ENCODE measurements around the gene TFCP2L1. TPM values are rescaled to one million over a fixed set of nuclear protein-coding genes. Genes with fewer than 3 reads are reported as not detected.
"Not testable (repeated sequence)": the region's sequence is repeated elsewhere in the genome, so short reads cannot be mapped to it uniquely, and the experiment has no call there.

The TFCP2L1 gene
- under 1 TPM; 0.03 to 0.08 (median 0.05) TPM for total RNA-seq

GRCh38 chr2:121284463-121285449 lies at the start of gene TFCP2L1:
Gene TFCP2L1, minus strand, starts transcription at chr2:121285202. Its CDS starts 93 bp downstream, at chr2:121285109.
- ATAC-seq (peak; percentile 61 to 78), DNase-seq (no peak)
- Mint-ChIP-seq H3K9me3 (no peaks in the 10 kb centered on the region), H3K36me3 (ENCODE audit: insufficient read depth) (no peaks in the 10 kb centered on the region), H3K4me3 (peak within 1 kb of the TSS; percentile 67), H3K27me3 (ENCODE audit: low read depth) (peaks cover 46% of the 10 kb centered on the region), H3K4me1 (ENCODE audit: low read depth) (peaks cover 9% of the 10 kb centered on the region)

- no peak for DNase-seq
- H3K4me1 Mint-ChIP-seq (ENCODE audit: low read depth) = no peaks in the 10 kb centered on the region
- no peak overlapping the region for H3K4me3 Mint-ChIP-seq
- H3K36me3 Mint-ChIP-seq (ENCODE audit: insufficient read depth) = peaks cover 4% of the 10 kb centered on the region
- H3K9me3 Mint-ChIP-seq = no peaks in the 10 kb centered on the region
- no peak for ATAC-seq
- H3K27me3 Mint-ChIP-seq (ENCODE audit: low read depth) = peaks cover 4% of the 10 kb centered on the region
Measured at GRCh38 chr2:121333834-121334558, 49.0 kb upstream of the TFCP2L1 start.

GRCh38 chr2:121333231-121333630 lies 48.2 kb upstream of the TFCP2L1 start:
- H3K27me3 Mint-ChIP-seq (ENCODE audit: low read depth) = peaks cover 4% of the 10 kb centered on the region
- no peaks in the 10 kb centered on the region for H3K9me3 Mint-ChIP-seq
- ATAC-seq (no peak), DNase-seq (no peak)
- H3K4me1 Mint-ChIP-seq (ENCODE audit: low read depth) = no peaks in the 10 kb centered on the region
- no peaks in the 10 kb centered on the region for H3K36me3 Mint-ChIP-seq (ENCODE audit: insufficient read depth)
- no peak overlapping the region for H3K4me3 Mint-ChIP-seq

- not testable (repeated sequence) for ATAC-seq; H3K27me3 Mint-ChIP-seq (ENCODE audit: low read depth); DNase-seq; H3K4me1 Mint-ChIP-seq (ENCODE audit: low read depth); H3K36me3 Mint-ChIP-seq (ENCODE audit: insufficient read depth); H3K4me3 Mint-ChIP-seq; H3K9me3 Mint-ChIP-seq
Measured at GRCh38 chr2:121331324-121331723, 46.3 kb upstream of the TFCP2L1 start.

- Mint-ChIP-seq H3K9me3 (no peaks in the 10 kb centered on the region), H3K27me3 (ENCODE audit: low read depth) (peaks cover 4% of the 10 kb centered on the region), H3K4me1 (ENCODE audit: low read depth) (no peaks in the 10 kb centered on the region), H3K4me3 (no peak overlapping the region), H3K36me3 (ENCODE audit: insufficient read depth) (no peaks in the 10 kb centered on the region)
- ATAC-seq = no peak
- no peak for DNase-seq
Measured at GRCh38 chr2:121330921-121331320, 45.9 kb upstream of the TFCP2L1 start.

- no peaks in the 10 kb centered on the region for H3K9me3 Mint-ChIP-seq
- no peaks in the 10 kb centered on the region for H3K36me3 Mint-ChIP-seq (ENCODE audit: insufficient read depth)
- no peak for ATAC-seq
- H3K27me3 Mint-ChIP-seq (ENCODE audit: low read depth) = peaks cover 8% of the 10 kb centered on the region
- H3K4me3 Mint-ChIP-seq = no peak overlapping the region
- H3K4me1 Mint-ChIP-seq (ENCODE audit: low read depth) = no peaks in the 10 kb centered on the region
- no peak for DNase-seq
Measured at GRCh38 chr2:121329786-121330185, 44.8 kb upstream of the TFCP2L1 start.

GRCh38 chr2:121326628-121327027 lies 41.6 kb upstream of the TFCP2L1 start:
- H3K27me3 Mint-ChIP-seq (ENCODE audit: low read depth) = peaks cover 8% of the 10 kb centered on the region
- no peak for DNase-seq
- ATAC-seq = no peak
- no peaks in the 10 kb centered on the region for H3K36me3 Mint-ChIP-seq (ENCODE audit: insufficient read depth)
- no peaks in the 10 kb centered on the region for H3K4me1 Mint-ChIP-seq (ENCODE audit: low read depth)
- H3K4me3 Mint-ChIP-seq = no peak overlapping the region
- H3K9me3 Mint-ChIP-seq = no peaks in the 10 kb centered on the region

GRCh38 chr2:121324601-121325000 lies 39.6 kb upstream of the TFCP2L1 start:
- Mint-ChIP-seq H3K4me1 (ENCODE audit: low read depth) (no peaks in the 10 kb centered on the region), H3K4me3 (no peak overlapping the region), H3K9me3 (no peaks in the 10 kb centered on the region), H3K27me3 (ENCODE audit: low read depth) (peaks cover 3% of the 10 kb centered on the region), H3K36me3 (ENCODE audit: insufficient read depth) (no peaks in the 10 kb centered on the region)
- DNase-seq (no peak), ATAC-seq (no peak)

GRCh38 chr2:121321476-121321875 lies 36.5 kb upstream of the TFCP2L1 start:
- DNase-seq = no peak
- H3K4me3 Mint-ChIP-seq = no peak overlapping the region
- no peak for ATAC-seq
- H3K4me1 Mint-ChIP-seq (ENCODE audit: low read depth) = no peaks in the 10 kb centered on the region
- H3K9me3 Mint-ChIP-seq = no peaks in the 10 kb centered on the region
- H3K36me3 Mint-ChIP-seq (ENCODE audit: insufficient read depth) = no peaks in the 10 kb centered on the region
- H3K27me3 Mint-ChIP-seq (ENCODE audit: low read depth) = peaks cover 3% of the 10 kb centered on the region

GRCh38 chr2:121319941-121320340 lies 34.9 kb upstream of the TFCP2L1 start:
- Mint-ChIP-seq H3K9me3 (no peaks in the 10 kb centered on the region), H3K4me1 (ENCODE audit: low read depth) (no peaks in the 10 kb centered on the region), H3K27me3 (ENCODE audit: low read depth) (no peaks in the 10 kb centered on the region), H3K36me3 (ENCODE audit: insufficient read depth) (no peaks in the 10 kb centered on the region), H3K4me3 (no peak overlapping the region)
- ATAC-seq (no peak), DNase-seq (no peak)

- no peaks in the 10 kb centered on the region for H3K9me3 Mint-ChIP-seq
- H3K4me1 Mint-ChIP-seq (ENCODE audit: low read depth) = no peaks in the 10 kb centered on the region
- ATAC-seq (no peak), DNase-seq (no peak)
- H3K4me3 Mint-ChIP-seq = no peak overlapping the region
- no peaks in the 10 kb centered on the region for H3K36me3 Mint-ChIP-seq (ENCODE audit: insufficient read depth)
- no peaks in the 10 kb centered on the region for H3K27me3 Mint-ChIP-seq (ENCODE audit: low read depth)
Measured at GRCh38 chr2:121316986-121317385, 32.0 kb upstream of the TFCP2L1 start.

GRCh38 chr2:121313701-121314100 lies 28.7 kb upstream of the TFCP2L1 start:
- DNase-seq; H3K4me1 Mint-ChIP-seq (ENCODE audit: low read depth); H3K4me3 Mint-ChIP-seq; H3K36me3 Mint-ChIP-seq (ENCODE audit: insufficient read depth); H3K27me3 Mint-ChIP-seq (ENCODE audit: low read depth); H3K9me3 Mint-ChIP-seq; ATAC-seq: not testable (repeated sequence)

GRCh38 chr2:121309801-121310200 lies 24.8 kb upstream of the TFCP2L1 start:
- Mint-ChIP-seq H3K27me3 (ENCODE audit: low read depth) (peaks cover 17% of the 10 kb centered on the region), H3K4me1 (ENCODE audit: low read depth) (peaks cover 3% of the 10 kb centered on the region), H3K9me3 (no peaks in the 10 kb centered on the region), H3K36me3 (ENCODE audit: insufficient read depth) (no peaks in the 10 kb centered on the region), H3K4me3 (no peak overlapping the region)
- no peak for DNase-seq
- ATAC-seq = no peak

GRCh38 chr2:121309323-121309722 lies 24.3 kb upstream of the TFCP2L1 start:
- Mint-ChIP-seq H3K9me3 (no peaks in the 10 kb centered on the region), H3K27me3 (ENCODE audit: low read depth) (peaks cover 17% of the 10 kb centered on the region), H3K4me1 (ENCODE audit: low read depth) (peaks cover 3% of the 10 kb centered on the region), H3K36me3 (ENCODE audit: insufficient read depth) (no peaks in the 10 kb centered on the region), H3K4me3 (no peak overlapping the region)
- no peak for ATAC-seq
- no peak for DNase-seq

- no peaks in the 10 kb centered on the region for H3K36me3 Mint-ChIP-seq (ENCODE audit: insufficient read depth)
- H3K27me3 Mint-ChIP-seq (ENCODE audit: low read depth) = peaks cover 30% of the 10 kb centered on the region
- no peaks in the 10 kb centered on the region for H3K9me3 Mint-ChIP-seq
- no peak overlapping the region for H3K4me3 Mint-ChIP-seq
- ATAC-seq = no peak
- peaks cover 3% of the 10 kb centered on the region for H3K4me1 Mint-ChIP-seq (ENCODE audit: low read depth)
- DNase-seq = no peak
Measured at GRCh38 chr2:121307048-121307447, 22.0 kb upstream of the TFCP2L1 start.
